Neural cell (in vitro differentiated cells): ENCODE results near the gene PLCL1. TPM values are rescaled to one million over a fixed set of nuclear protein-coding genes. Genes with fewer than 3 reads are reported as not detected.

ENCODE experiments used
- H2AFZ ChIP-seq: fragments of 200-600, 300-800 bp; sonication (generic), shearing (Covaris generic); 2 replicates; pipeline ENCODE4 v1.6.0; 2014; ENCODE audit warnings: low read depth, mild to moderate bottlenecking, antibody characterized with exemption, low read length, moderate library complexity
- H3F3A ChIP-seq: fragments of 200-600 bp; shearing (Covaris generic); 2 replicates; pipeline ENCODE4 v1.6.1; 2016; ENCODE audit warnings: mild to moderate bottlenecking, moderate library complexity, mixed read lengths, antibody characterized with exemption, low read length; ENCODE audit not compliant: insufficient read depth, poor library complexity, severe bottlenecking
- H3K27ac ChIP-seq: fragments of 200-600, 300-800 bp; sonication (generic), shearing (Covaris generic); 2 replicates; pipeline ENCODE4 v1.5.1; 2014; ENCODE audit warnings: mild to moderate bottlenecking, low read length, moderate library complexity
- H3K27me3 ChIP-seq: fragments of 300-800, 200-600 bp; sonication (generic), shearing (Covaris generic); 2 replicates; pipeline ENCODE4 v1.6.0; 2014; ENCODE audit warnings: mild to moderate bottlenecking, low read depth, low read length, moderate library complexity; ENCODE audit not compliant: insufficient read depth
- H3K36me3 ChIP-seq: fragments of 300-800, 200-600 bp; sonication (generic), shearing (Covaris generic); 2 replicates; pipeline ENCODE4 v1.5.1; 2014; ENCODE audit warnings: mild to moderate bottlenecking, antibody characterized with exemption, low read length, moderate library complexity; ENCODE audit not compliant: insufficient read depth
- H3K4me2 ChIP-seq: fragments of 300-800, 200-600 bp; sonication (generic), shearing (Covaris generic); 2 replicates; pipeline ENCODE4 v1.6.0; 2014; ENCODE audit warnings: mild to moderate bottlenecking, low read length
- H3K4me3 ChIP-seq: fragments of 300-800, 200-600 bp; sonication (generic), shearing (Covaris generic); 2 replicates; pipeline ENCODE4 v1.5.1; 2014; ENCODE audit warnings: mild to moderate bottlenecking, low read length, moderate library complexity
- H3K79me2 ChIP-seq: fragments of 200-600 bp; shearing (Covaris generic); replicated peaks from 2 replicates; pipeline ENCODE4 v1.6.0; 2014; ENCODE audit warnings: mild to moderate bottlenecking, low read length, moderate library complexity; ENCODE audit not compliant: insufficient read depth
- H3K9ac ChIP-seq: fragments of 300-800, 200-600 bp; sonication (generic), shearing (Covaris generic); 2 replicates; pipeline ENCODE4 v1.6.1; 2016; ENCODE audit warnings: mild to moderate bottlenecking, low read length, mixed read lengths
- H3K9me2 ChIP-seq: fragments of 200-600 bp; shearing (Covaris generic); 2 replicates; pipeline ENCODE4 v1.6.1; 2016; ENCODE audit warnings: mild to moderate bottlenecking, low read length, mixed read lengths; ENCODE audit not compliant: insufficient read depth
- H3K9me3 ChIP-seq: fragments of 200-600, 300-800 bp; sonication (generic), shearing (Covaris generic); 2 replicates; pipeline ENCODE4 v1.6.1; 2016; ENCODE audit warnings: mild to moderate bottlenecking, mixed run types, low read length, moderate library complexity, mixed read lengths
- H4K20me1 ChIP-seq: fragments of 200-600 bp; shearing (Covaris generic); 2 replicates; pipeline ENCODE4 v1.6.1; 2016; ENCODE audit warnings: mild to moderate bottlenecking, mixed run types; ENCODE audit not compliant: insufficient read depth
- EP300 ChIP-seq: fragments of 450-650 bp; conservative IDR thresholded peaks from 2 replicates; pipeline ENCODE4 v1.6.1; 2014; ENCODE audit warnings: antibody characterized with exemption, mild to moderate bottlenecking, moderate library complexity; ENCODE audit not compliant: poor library complexity, severe bottlenecking
- EZH2 ChIP-seq: fragments of 200-600, 300-800 bp; shearing (Covaris generic), sonication (generic); IDR thresholded peaks from 2 replicates; pipeline ENCODE4 v1.6.1; 2014; ENCODE audit warnings: antibody characterized with exemption, low read length, borderline replicate concordance, mild to moderate bottlenecking; ENCODE audit not compliant: insufficient read depth, poor library complexity, severe bottlenecking
- MXI1 ChIP-seq: fragments of 450-650 bp; conservative IDR thresholded peaks from 2 replicates; pipeline ENCODE4 v1.6.1; 2014; ENCODE audit warnings: antibody characterized with exemption, mild to moderate bottlenecking; ENCODE audit not compliant: poor library complexity, severe bottlenecking
- POLR2AphosphoS5 ChIP-seq: IDR thresholded peaks from 2 replicates; pipeline ENCODE4 v1.6.1; 2012
- RAD21 ChIP-seq: fragments of 450-650 bp; conservative IDR thresholded peaks from 2 replicates; pipeline ENCODE4 v1.6.1; 2014; ENCODE audit warnings: antibody characterized with exemption, mild to moderate bottlenecking, moderate library complexity
- SMC3 ChIP-seq: fragments of 450-650 bp; conservative IDR thresholded peaks from 2 replicates; pipeline ENCODE4 v1.6.1; 2014; ENCODE audit warnings: antibody characterized with exemption, mild to moderate bottlenecking, moderate library complexity; ENCODE audit not compliant: poor library complexity
- TAF1 ChIP-seq: IDR thresholded peaks from 2 replicates; pipeline ENCODE4 v1.6.1; 2012; ENCODE audit warnings: low read depth
- polyA plus RNA-seq: library from polyadenylated mRNA; depleted of rRNA; stranded (reverse); fragments of >200 nt; gene quantifications from 2 replicates; pipeline ENCODE4 v1.2.3, GENCODE V29; 2014
- TF ChIP-seq, protein P1 (sequence below): fragments of 450-650 bp; IDR thresholded peaks from 2 replicates; pipeline ENCODE4 v1.5.1; 2014; ENCODE audit warnings: antibody characterized with exemption, mild to moderate bottlenecking, moderate library complexity; ENCODE audit not compliant: poor library complexity, severe bottlenecking
- TF ChIP-seq, protein P2 (sequence below): IDR thresholded peaks from 2 replicates; pipeline ENCODE4 v1.6.1; 2012; ENCODE audit warnings: borderline replicate concordance

PLCL1 gene
- polyA plus RNA-seq, 1 donor from 2014 or later, result 6.8 TPM

DNA sequence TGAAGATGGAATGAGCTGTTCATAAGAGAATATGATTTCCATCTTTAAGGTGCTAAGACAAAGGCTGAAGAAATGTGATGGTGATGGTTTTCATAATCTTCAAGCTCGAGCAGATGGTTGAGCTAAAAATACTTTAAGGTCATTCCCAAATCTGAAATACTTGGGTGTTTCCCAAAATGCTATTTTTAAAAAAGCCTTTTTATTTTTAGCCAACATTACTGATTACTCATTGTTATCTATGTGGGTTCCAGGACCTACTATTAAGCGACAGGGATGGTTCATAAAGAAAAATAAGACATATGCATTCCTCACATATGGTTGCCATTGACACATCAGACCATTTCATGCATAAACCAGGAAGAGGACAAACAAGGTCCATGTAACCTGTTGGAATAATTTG lies 298.5 kb downstream of the PLCL1 start:
- Histone ChIP-seq H3K9me3 (no peaks in the 10 kb centered on the region), H3K27me3 (no peaks in the 10 kb centered on the region), H3K36me3 (no peaks in the 10 kb centered on the region), H3K9me2 (no peaks in the 10 kb centered on the region), H2AFZ (no peak overlapping the region), H3K27ac (no peak overlapping the region), H4K20me1 (no peaks in the 10 kb centered on the region), H3K4me3 (no peak overlapping the region), H3K4me2 (no peak overlapping the region), H3F3A (no peaks in the 10 kb centered on the region), H3K79me2 (no peaks in the 10 kb centered on the region), H3K9ac (no peak overlapping the region)
- TF ChIP-seq MXI1, result no peak
- no peak for TF ChIP-seq EP300
- TF ChIP-seq, protein P1, sequence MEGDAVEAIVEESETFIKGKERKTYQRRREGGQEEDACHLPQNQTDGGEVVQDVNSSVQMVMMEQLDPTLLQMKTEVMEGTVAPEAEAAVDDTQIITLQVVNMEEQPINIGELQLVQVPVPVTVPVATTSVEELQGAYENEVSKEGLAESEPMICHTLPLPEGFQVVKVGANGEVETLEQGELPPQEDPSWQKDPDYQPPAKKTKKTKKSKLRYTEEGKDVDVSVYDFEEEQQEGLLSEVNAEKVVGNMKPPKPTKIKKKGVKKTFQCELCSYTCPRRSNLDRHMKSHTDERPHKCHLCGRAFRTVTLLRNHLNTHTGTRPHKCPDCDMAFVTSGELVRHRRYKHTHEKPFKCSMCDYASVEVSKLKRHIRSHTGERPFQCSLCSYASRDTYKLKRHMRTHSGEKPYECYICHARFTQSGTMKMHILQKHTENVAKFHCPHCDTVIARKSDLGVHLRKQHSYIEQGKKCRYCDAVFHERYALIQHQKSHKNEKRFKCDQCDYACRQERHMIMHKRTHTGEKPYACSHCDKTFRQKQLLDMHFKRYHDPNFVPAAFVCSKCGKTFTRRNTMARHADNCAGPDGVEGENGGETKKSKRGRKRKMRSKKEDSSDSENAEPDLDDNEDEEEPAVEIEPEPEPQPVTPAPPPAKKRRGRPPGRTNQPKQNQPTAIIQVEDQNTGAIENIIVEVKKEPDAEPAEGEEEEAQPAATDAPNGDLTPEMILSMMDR, result no peak
- no peak for TF ChIP-seq RAD21
- TF ChIP-seq SMC3, result no peak
- TF ChIP-seq, protein P2, sequence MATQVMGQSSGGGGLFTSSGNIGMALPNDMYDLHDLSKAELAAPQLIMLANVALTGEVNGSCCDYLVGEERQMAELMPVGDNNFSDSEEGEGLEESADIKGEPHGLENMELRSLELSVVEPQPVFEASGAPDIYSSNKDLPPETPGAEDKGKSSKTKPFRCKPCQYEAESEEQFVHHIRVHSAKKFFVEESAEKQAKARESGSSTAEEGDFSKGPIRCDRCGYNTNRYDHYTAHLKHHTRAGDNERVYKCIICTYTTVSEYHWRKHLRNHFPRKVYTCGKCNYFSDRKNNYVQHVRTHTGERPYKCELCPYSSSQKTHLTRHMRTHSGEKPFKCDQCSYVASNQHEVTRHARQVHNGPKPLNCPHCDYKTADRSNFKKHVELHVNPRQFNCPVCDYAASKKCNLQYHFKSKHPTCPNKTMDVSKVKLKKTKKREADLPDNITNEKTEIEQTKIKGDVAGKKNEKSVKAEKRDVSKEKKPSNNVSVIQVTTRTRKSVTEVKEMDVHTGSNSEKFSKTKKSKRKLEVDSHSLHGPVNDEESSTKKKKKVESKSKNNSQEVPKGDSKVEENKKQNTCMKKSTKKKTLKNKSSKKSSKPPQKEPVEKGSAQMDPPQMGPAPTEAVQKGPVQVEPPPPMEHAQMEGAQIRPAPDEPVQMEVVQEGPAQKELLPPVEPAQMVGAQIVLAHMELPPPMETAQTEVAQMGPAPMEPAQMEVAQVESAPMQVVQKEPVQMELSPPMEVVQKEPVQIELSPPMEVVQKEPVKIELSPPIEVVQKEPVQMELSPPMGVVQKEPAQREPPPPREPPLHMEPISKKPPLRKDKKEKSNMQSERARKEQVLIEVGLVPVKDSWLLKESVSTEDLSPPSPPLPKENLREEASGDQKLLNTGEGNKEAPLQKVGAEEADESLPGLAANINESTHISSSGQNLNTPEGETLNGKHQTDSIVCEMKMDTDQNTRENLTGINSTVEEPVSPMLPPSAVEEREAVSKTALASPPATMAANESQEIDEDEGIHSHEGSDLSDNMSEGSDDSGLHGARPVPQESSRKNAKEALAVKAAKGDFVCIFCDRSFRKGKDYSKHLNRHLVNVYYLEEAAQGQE, result no peak
- TF ChIP-seq EZH2, result no peak
- no peak for TF ChIP-seq POLR2AphosphoS5
- no peak for TF ChIP-seq TAF1

DNA sequence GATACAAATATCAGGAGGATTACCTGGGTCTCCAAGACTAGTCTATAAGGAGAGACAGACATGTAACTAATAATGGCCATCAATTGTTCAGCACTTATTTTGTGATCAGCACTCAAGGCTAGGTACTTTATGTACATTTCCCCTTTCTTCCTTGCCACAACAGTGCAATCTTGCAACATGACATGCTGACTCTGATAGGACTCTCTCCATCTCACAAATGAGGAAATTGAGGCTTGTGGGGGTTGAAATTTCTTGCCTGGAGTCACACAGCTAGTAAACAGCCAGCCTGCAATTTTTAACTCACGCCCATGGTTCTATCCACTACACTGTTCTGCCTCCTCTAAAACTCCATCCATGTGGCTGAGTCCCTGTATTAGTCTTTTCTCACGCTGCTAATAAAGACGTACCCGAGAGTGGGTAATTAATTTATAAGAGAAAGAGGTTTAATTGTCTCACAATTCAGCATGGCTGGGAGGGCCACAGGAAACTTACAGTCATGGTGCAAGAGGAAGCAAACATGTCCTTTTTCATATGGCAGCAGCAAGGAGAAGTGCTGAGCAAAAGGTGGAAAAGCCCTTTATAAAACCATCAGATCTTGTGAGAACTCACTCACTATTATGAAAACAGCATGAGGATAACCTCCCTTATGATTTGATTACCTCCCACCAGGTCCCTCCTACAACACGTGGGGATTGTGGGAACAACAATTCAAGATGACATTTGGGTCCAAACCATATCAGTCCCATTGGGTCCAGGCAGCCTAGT lies 302.4 kb downstream of the PLCL1 start:
- Histone ChIP-seq H3K27ac (no peak overlapping the region), H3K4me2 (no peak overlapping the region), H4K20me1 (no peaks in the 10 kb centered on the region)

More for the DNA sequence above, 302.4 kb downstream of the PLCL1 start:
- Histone ChIP-seq H3K9me2 (no peaks in the 10 kb centered on the region), H3K79me2 (no peaks in the 10 kb centered on the region), H3K36me3 (no peaks in the 10 kb centered on the region), H3K4me3 (no peak overlapping the region), H2AFZ (no peak overlapping the region), H3F3A (no peaks in the 10 kb centered on the region), H3K27me3 (no peaks in the 10 kb centered on the region), H3K9ac (no peak overlapping the region), H3K9me3 (no peaks in the 10 kb centered on the region)
- TF ChIP-seq RAD21, result no peak
- peak; percentile 42 for TF ChIP-seq POLR2AphosphoS5
